ENCODE data around the gene CRHR2.

GRCh38 chr7:30645661-30646060, 36.6 kb downstream of the CRHR2 start:
- TF ChIP-seq POLR2A (IDR thresholded peaks at IDR 0.05; ENCODE audit: low read depth, low read length) (no peak), CTCF (conservative IDR thresholded peaks at IDR 0.05; ENCODE audit: low read depth, low read length) (no peak), CEBPB (IDR thresholded peaks at IDR 0.05; ENCODE audit: low read depth, low read length) (no peak)
